Stimulated activated CD8-positive, alpha-beta memory T cell treated with anti-CD3 and anti-CD28 coated beads, Interleukin-15, amount 100 ng/mL, for 1 hour (primary cell): ENCODE data around the gene SNAPIN.

ENCODE experiments used
- DNase-seq: peaks from one replicate; pipeline ENCODE4 v3.0.0-alpha.2; 2020; ENCODE audit warnings: low read depth

The SNAPIN gene

DNA sequence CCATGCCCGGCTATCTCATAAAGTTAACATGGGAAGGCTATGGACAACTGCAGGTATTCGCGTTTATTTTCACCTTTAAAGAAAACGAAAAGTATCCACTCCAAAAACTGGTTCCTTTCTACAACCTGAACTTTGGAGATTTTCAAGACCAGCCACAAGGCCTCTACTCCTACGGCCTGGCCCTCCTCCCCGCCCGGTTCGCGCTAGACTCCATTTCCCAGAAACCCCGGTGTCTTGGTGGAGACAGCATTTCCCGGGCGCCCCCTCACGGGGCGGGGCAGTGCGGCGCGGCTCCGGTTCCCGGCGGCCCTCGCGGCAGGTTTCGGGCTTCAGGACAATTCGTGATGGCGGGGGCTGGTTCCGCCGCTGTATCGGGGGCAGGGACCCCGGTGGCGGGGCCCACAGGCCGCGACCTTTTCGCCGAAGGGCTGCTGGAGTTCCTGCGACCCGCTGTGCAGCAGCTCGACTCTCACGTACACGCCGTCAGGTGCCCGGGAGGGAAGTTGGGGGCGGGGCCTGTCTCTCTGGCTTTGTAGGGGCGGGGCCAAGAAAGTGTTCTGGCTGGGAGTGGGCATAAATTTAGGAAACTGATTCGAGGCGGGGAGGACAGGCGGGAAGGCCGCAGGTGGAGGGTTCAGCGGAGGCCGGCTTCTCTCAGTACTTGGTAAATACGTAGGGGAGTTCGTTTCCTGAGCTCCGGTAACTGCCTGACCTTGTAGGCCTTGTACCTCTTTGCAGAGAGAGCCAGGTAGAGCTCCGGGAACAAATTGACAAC, at the start of gene SNAPIN:
Gene SNAPIN (plus strand): TSS at position 304 of the 775 bp plus-strand sequence. CDS start 41 bp downstream, at position 345.
- DNase-seq = peak; percentile 75

- DNase-seq = no peak
These were observed 49.5 kb upstream of the SNAPIN start for GRCh38 chr1:153608742-153609584.

DNA sequence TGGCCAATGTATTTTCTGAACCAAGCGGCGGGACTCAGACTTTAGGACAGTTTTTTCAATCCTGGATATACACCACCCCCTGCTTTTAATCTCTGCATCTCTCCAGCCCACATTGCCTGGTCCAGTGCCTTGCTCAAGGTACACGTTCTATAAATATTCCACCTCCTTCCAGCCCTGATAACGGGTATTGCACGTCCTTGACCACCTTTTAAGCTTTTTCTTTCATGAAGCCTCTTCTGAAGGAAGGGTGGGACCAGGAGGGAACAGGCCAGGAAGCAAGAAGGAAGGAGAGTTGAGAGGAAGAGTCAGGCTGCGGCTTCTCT, 49.0 kb upstream of the SNAPIN start:
- DNase-seq = no peak

- no peak for DNase-seq
These were observed 48.2 kb upstream of the SNAPIN start for GRCh38 chr1:153610334-153610733.

GRCh38 chr1:153610811-153611301, 47.6 kb upstream of the SNAPIN start:
- DNase-seq = no peak

GRCh38 chr1:153611356-153611755, 47.1 kb upstream of the SNAPIN start:
- no peak for DNase-seq

DNA sequence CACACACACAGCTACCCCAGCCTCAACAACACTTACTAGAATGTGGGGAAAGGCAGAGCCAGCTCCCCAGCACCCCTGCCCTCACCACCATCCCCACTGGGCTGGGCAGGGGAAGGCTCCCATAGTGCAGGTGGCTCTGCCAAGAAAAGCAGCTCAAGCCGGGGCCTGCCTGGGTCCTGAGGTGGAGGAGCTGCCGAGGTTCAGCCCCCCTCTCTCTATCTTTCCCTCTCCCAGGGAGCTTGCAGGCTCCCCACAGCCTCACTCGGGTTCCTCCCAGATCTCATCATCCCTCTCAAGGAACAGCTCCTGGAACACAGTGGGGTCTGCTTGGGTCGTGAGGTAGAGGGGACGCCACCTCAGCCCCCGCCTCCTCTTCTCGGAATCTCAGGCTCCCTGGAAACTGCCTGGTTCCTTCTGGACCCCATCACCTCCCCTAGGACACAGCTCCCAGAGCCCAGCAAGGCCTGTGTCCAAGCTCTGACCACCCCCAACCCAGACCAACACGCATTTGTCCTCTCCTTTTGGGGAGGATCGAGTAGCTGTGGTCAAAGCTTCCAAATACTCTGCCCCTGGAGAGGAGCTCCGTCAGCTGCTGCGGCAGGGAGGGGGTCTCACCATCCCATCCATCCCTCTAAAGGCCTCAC, 46.3 kb upstream of the SNAPIN start:
- no peak for DNase-seq

DNA sequence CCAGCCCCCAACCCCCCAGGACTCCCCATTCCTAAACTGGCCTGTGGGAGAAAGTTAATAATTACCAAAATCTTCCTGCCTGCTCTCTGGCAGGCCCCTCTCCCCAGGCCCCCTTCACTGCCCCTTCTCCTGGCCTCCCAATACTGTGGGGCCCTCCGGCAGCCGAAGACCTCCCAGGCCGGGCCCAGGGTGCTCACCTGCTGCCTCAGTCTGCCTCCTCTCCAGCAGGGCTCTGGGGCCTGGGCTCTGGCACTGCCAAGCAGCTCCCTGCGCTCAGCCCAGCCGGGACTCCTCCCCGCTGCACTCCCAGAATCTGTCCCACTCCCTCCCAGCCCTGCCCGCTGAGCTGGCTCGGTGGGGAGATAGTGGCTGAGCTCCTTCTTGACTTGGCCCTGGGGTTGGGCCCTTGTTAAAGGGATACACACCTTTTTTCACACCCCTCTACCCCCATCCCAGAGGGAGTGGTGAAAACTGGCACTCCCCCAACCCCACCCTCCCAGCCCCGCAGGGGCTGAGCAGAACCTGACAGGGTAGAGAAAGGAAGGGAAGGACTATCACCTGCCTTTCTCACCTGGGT, 45.7 kb upstream of the SNAPIN start, which contains the start of gene S100A16:
Gene S100A16 (minus strand): TSS at position 383 of the 577 bp plus-strand sequence. CDS start 4,986 bp downstream, outside the sequence.
- DNase-seq = no peak

DNA sequence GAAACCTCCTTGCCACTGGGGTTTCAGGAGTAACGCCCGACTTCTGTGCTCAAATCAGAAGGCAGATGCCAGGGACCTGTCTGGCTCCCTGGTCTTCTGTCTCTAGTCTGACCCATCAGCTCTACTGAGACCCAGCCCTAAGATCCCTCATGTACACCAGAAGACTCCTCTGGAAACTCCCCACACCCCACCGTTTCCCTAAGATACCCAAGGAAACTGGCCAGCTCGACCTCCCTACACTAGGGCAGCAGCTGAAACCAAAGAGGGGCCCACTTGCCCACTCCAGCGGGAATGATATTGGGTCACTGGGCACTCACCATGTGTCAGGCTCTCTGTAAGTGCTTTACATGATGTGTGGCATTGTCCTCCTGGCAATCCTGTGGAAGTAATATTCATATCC, 45.1 kb upstream of the SNAPIN start:
- DNase-seq = no peak

- no peak for DNase-seq
These were observed 44.2 kb upstream of the SNAPIN start for GRCh38 chr1:153614189-153614900.

DNA sequence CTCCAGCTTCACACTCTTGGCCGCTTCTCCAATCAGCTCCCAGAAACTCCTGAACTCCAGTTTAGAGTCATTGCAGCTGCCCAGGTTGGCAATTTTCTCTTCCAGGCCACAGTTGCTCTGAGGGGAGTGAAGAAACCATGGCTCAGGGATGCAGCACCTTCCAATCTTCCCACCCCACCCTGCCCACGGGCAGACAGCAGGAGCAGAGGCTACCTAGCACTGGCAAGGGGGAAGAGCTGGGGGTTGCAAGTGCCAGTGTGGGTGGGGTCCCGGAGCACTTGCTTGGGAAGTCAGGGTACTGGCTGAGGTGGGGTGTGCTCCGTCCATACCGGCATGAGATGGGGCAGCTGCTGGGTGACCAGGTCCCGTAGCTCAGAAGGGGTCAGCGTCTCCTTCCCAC, 43.6 kb upstream of the SNAPIN start:
- no peak for DNase-seq

GRCh38 chr1:153615406-153615805, 43.1 kb upstream of the SNAPIN start:
- no peak for DNase-seq

DNA sequence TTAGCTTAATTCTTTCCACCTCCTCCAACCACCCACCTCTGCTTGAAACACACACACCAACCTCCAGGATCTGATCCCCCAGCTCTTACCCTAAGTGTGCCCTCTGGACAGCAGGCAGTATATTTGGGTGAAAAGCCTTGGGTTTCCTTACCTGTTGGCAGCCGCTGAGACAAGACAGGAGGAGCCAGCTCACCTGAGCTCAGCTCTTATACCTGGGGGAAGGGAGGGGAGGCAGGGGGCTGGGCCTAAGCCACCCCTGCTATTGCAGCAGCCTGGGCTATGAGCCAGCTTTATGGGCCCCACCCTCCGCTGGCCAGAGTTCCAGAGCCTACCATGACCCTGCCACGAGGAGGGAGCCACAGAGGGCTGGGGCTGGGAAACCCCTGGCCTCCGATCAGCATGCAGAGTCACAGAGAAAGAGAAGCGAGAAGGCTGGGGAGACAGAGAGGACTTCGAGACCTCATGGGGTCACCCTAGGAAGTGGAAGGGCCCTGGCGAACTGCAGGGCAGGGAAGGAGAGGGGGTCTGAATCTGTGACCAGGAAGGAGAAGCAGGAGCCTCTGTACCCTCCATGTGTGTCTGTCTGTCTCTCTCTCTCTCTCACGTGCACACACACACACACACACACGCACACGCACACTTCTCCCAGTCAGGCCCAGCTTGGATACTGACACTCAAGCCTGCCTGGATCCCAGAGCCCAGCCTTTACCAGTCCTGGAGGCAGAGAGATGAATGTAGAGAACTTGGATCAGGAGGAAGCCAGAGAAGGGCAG, 42.2 kb upstream of the SNAPIN start, which contains the start of gene S100A14:
Gene S100A14 (minus strand): TSS at position 182 of the 773 bp plus-strand sequence. CDS start 467 bp downstream, outside the sequence.
- DNase-seq = no peak

GRCh38 chr1:153616917-153617311, 41.6 kb upstream of the SNAPIN start:
- no peak for DNase-seq

- no peak for DNase-seq
These were observed 40.8 kb upstream of the SNAPIN start for GRCh38 chr1:153617663-153618062.

DNA sequence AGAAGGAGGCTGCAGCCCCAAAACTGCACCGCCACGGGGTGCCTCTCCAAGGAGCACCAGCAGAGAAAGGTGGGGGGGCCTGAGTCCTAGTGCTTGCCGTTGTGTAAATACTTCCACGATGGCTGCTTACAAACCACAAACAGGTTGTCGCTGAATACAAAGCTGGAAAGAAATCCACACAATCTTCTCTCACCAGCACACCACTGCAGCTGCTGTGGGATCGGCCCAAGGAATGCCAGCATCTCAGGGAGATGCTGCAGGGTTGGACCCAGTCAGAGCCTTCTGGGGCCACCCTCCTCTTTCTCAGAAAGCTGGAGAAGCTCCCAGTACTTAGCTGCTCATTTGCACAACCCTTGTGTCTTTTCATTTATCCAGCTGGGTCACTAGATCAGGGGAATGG, 39.3 kb upstream of the SNAPIN start:
- DNase-seq = no peak

DNA sequence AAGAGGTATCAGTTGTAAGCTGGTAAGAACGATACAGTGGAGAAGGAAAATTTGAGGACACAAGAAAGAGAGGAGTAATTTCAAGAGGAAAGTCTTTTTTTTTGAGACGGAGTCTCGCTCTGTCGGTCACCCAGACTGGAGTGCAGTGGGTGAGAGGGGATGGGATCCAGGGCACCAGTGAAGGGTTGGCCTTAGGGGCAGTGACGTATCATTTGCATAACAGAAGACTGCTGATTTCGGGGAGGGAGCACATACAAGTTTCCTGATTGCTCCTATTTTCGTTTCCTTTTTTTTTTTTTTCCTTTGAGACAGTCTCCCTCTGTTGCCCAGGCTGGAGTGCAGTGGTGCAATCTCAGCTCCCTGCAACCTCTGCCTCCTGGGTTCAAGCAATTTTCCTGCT, 35.4 kb upstream of the SNAPIN start:
- DNase-seq = no peak

DNA sequence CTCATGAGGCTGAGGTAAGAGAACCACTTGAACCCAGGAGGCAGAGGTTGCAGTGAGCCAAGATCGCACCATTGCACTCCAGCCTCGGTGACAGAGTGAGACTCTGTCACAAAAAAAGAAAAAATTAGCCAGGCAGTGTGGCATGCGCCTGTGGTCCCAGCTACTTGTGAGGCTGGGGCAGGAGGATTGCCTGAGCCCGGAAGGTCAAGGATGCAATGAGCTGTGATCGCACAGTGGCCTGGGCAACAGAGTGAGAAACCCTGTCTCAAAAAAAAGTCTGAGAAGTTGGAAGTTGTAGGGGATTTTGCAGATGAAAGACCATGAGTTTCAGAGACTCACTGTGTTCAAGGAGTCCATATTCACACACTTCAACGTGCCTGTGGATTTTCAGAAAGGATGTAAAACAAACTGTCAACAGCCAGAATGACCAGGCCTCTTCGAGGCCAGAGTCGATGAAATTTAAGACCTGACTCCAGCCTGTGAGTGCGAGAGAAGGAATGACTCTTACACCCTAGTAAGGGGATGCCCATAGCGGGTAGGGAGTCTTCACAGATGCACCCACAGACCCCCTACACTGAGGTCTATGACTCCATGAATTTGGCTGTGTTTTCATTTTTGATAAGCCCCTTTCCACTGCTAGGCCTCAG, 33.4 kb upstream of the SNAPIN start:
- no peak for DNase-seq

DNA sequence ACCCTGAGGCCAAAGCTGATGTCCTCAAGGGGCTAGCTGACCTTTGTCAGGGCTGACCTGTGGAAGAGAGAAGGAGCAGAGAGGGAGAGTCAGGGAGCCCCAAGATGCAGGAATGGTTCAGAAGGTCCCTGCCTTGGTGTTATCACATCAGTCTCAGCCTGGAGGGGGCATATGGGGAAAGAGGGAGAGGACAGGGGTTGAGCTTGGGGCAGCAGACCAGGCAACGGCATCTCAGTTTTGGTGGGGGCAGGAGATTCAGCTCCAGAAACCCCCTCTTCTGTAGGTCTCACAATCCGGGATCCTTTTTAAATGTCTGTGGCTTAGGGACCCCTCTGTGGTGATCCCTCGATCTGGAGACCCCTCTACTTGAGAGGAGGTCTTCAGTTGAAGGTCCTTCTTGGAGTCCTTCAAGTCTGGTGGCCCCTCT, 32.0 kb upstream of the SNAPIN start:
- DNase-seq = no peak
